ENCODE results near the gene ELP4.
"Not testable (repeated sequence)": the region's sequence is repeated elsewhere in the genome, so short reads cannot be mapped to it uniquely, and the experiment has no call there.

ELP4 gene

GRCh38 chr11:31555938-31556337 lies 46.4 kb downstream of the ELP4 start:
- no peak for DNase-seq

- DNase-seq, result no peak
These were observed 48.4 kb downstream of the ELP4 start for GRCh38 chr11:31558001-31558400.

- DNase-seq, result no peak
These were observed 51.4 kb downstream of the ELP4 start for GRCh38 chr11:31560842-31561476.

DNA sequence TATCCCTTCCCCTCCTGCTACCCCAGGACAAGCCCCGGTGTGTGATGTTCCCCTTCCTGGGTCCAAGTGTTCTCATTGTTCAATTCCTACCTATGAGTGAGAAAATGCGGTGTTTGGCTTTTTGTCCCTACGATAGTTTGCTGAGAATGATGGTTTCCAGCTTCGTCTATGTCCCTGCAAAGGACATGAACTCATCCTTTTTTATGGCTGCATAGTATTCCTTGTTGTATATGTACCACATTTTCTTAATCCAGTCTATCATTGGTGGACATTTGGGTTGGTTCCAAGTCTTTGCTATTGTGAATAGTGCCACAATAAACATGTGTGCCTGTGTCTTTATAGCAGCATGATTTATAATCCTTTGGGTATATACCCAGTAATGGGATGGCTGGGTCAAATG lies 55.0 kb downstream of the ELP4 start:
- not testable (repeated sequence) for DNase-seq

DNA sequence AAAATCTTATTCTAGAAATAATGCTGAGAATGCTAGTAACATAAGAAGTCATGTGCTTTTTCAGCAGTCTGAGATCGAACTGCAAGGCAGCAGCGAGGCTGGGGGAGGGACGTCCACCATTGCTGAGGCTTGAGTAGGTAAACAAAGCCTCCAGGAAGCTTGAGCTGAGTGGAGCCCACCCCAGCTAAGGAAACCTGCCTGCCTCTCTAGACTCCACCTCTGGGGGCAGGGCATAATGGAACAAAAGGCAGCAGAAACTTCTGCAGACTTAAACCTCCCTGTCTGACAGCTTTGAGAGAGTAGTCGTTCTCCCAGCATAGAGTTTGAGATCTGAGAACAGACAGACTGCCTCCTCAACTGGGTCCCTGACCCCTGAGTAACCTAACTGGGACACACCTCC lies 64.6 kb downstream of the ELP4 start:
- not testable (repeated sequence) for DNase-seq

GRCh38 chr11:31575764-31576163 lies 66.2 kb downstream of the ELP4 start:
- DNase-seq, result not testable (repeated sequence)

DNA sequence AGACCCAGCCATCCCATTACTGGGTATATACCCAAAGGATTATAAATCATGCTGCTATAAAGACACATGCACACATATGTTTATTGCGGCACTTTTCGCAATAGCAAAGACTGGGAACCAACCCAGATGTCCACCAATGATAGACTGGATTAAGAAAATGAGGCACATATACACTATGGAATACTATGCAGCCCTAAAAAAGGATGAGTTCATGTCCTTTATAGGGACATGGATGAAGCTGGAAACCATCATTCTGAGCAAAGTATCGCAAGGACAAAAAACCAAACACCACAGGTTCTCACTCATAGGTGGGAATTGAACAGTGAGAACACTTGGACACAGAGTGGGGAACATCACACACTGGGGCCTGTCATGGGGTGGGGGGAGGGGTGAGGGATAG lies 69.8 kb downstream of the ELP4 start:
- DNase-seq, result not testable (repeated sequence)

- DNase-seq, result no peak
These were observed 73.1 kb downstream of the ELP4 start for GRCh38 chr11:31582697-31583096.

DNA sequence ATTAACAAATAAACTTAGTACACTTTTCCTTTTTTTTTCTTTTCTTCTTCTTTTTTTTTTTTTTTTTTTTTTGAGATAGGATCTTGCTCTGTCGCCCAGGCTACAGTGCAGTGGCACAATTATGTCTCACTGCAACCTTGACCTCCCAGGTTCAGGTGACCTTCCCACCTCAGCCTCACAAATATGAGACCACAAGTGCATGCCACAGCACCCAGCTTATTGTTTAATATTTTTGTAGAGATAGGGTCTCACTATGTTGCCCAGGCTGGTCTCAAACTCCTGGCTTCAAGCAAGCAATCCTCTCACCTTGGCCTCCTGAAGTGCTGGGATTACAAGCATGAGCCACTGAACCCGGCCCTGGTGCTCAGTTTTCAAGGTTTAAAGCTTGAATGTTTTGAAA lies 88.9 kb downstream of the ELP4 start:
- no peak for DNase-seq

DNA sequence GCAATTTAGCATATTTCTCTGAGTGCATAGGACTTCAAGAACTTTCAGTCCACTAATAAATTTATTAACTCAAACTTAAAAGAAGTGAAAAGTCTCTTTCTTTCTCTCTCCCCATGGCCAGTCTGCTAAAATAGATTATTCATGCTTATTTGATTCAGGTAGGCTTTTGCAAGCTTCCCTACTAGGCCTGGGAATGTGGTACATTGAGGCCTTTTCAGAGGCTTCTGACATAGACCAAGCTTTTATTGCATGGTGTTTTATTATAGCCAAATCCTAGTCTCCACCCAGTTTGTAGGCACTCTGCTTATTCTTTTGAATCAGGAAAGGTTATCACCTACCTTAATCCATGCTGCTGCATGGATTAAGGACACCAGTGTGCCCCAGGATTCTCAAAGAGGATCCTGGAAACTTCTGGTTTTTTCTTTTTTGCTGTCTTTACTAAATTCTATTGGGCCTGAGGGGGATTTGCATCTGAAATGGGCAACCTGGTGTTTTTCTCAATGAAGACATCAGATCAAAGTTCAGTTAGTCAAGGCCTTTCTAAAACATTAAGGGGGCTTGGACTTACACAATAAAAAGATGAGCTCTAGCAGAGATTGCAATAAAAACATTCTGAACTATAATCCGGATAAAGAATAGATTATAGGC lies 92.2 kb downstream of the ELP4 start:
- no peak for DNase-seq

DNA sequence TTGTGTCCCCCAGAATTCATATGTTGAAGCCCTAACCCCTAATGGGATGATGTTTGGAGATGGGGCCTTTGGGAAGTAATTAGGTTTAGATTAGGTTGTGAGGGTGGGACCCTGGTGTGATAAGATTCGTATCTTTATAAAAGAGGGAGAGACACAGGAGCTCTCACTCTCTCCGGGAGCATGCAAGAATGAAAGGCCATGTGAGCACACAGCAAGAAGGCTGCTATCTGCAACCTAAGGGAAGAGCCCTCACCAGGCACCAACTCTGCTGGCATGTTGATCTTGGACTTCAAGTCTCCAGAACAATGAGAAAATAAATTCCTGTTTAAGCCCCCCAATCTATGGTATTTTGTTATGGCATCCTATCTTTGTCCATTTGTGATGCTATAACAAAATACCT lies 97.3 kb downstream of the ELP4 start:
- no peak for DNase-seq

DNA sequence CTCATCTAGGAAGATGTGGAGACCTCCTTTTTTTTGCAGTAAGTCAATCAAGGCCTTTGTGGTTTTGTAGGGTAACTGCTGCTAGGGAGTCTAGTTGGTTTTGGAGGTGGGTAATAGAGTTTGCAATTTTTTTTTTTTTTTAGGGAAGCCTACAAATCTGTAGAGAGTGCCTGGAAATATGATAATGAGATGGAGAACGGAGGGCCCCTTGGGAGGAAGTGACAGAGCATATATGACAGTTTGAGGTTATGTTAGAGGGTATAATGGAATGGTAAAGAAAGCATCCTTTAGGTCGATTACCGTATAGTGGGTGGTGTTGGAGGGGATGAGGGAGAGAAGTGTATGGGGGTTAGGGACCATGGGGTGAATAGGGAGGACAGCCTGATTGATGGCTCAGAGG lies 98.3 kb downstream of the ELP4 start:
- DNase-seq, result no peak

DNA sequence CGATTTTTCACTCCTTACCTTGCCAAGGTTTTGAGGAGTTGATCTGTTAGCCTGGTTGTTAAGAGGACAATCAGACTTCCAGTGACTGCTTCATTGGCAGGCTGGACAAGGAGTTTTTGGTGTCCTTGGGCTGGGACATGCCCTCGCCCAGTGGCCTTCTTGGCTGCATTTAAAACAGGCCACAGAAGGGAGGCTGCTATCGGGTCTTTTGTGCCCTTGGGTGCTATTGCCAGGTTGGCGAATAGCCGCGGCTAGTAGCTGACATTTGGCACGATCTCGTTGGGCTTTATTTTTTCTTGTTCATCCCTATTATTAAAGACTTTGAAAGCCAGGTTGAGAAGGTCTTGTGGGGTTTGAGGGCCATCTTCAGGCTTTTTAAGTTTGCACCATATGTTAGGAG lies 99.4 kb downstream of the ELP4 start:
- no peak for DNase-seq

GRCh38 chr11:31610544-31610943 lies 101.0 kb downstream of the ELP4 start:
- no peak for DNase-seq

DNA sequence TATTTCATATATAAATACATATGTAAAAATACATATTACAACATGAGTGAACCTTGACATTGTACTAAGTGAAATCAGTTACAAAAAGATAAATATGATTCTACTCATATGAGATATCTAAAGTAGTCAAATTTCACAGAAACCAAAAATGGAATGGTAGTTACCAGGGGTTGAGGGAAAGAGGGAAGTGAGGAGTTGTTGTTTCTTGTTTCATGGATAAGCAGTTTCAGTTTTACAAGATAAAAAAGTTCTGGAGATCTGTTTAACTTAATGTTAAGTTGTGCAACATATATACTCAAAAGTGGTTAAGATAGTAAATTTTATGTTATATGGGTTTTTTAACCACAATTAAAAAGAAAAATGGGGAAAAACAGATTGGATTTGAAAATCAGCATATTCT lies 107.7 kb downstream of the ELP4 start:
- no peak for DNase-seq

DNA sequence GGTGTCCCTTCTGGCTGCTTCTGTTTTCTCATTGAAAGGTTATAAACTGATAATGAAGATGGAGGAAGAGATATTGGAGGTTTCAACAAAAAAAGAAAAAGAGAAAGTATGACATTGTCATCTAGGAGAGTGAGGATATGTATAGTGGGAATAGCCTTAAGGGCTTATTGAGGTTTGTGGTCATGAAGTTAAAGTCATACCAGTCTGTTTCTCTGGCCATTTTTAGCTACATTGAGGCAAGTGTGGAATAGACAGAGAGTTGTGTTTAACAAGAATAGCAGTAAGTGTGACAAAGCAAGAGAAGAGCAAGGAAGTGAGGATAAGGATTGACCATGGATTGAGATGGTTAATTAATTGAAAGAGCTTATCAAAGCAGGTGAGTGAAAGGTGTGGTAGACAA lies 110.4 kb downstream of the ELP4 start:
- DNase-seq, result no peak

DNA sequence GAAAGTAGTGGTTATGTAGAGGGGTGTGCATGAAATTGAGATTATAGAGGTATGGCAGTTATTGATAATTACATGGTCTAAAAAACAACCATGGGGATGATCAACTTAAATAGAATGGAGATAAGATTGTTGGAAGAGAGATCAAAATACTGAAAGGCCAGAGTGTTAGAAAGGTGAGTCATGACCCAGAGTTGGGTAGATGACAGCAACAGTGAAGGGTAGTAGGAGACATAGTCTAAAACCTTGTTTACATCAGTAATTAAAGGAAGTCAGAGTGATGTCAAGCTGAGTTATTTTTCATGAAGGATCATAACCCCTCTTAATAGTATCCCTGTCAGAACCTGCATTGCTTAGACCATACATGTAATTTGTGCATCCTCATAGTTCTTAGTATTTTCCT lies 110.9 kb downstream of the ELP4 start:
- no peak for DNase-seq

DNA sequence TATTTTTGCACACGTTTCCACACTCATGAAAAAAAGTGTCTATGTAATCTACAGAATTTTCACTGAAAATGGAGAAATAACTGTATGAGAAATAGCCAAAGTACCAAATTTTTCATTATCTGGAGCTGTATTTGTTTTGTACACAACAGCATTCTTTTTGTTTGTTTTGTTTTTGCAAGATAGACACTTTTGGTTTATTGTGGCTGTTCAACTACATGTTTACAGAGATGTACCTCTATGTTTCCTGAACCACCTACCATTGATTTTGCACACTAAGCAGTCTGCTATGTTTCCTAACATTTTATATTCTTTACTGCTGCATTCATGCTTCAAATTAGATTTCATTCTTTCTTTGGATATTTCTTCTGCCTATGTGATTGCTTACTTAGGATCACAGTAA lies 116.3 kb downstream of the ELP4 start:
- no peak for DNase-seq

GRCh38 chr11:31628111-31628510 lies 118.5 kb downstream of the ELP4 start:
- DNase-seq, result no peak

- no peak for DNase-seq
These were observed 127.4 kb downstream of the ELP4 start for GRCh38 chr11:31636983-31637382.

- no peak for DNase-seq
These were observed 131.0 kb downstream of the ELP4 start for GRCh38 chr11:31640611-31641010.

DNA sequence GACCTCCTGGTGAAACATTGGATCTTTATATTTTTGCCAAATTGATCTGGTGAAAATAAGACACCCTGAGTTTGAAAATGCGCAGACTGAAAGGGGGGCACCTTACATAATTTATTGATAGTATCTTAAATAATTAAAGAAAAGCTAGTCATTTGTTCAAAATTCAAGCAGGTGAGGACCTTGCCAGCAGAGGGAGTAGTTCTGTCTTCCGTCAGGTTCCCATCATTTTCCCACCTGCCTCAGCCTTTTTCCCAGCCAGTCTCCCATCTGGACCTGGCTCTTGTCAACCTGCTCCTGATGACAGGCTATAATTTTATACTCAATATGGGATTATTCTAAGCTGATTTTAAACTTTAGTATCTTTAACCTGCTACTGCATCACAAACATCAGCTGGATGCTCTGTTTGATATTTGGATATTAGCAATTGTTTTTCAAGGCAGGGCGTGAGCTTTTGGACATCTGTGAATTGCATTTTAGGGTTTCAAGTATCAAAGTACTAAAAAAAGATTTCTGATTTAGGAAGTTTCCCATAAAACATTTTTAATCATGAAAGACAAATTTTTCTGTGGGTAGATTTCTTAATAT lies 132.0 kb downstream of the ELP4 start:
- no peak for DNase-seq

DNA sequence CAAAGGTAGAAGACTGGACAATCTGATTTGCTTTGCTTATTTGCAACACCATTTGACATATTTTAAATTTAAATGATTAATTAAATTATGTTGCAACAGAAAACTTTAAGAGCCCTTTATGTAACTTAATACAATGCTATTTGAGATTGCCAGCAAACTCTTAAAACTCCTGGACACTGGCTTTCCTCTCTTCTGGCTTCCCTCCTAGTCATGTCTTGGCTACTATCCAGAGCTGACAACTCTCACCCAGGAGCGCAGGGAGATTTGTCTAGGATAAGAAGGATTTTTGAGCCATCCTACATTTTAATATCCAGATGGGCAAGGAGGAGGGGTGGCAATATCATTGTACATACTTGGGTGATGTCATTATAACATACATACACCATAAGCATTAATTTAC lies 134.3 kb downstream of the ELP4 start:
- no peak for DNase-seq

GRCh38 chr11:31645747-31646146 lies 136.2 kb downstream of the ELP4 start:
- no peak for DNase-seq

DNA sequence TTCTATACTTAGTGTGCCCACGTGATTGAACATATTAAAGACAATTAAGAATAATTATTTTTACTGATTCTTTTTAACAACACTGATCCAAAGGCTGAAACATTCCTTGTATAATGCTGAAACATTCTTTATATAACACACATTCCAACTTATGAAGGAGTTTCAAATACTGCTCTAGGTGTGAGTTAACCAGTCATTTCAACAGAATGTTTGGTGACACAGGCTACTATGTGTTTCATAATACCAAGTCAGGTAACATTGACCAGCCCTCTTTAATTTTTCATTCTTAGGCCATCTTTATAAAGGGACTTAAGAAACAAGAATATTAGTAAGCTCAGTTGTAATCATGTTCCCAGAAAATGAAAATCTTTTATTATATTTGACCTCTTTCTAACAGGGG lies 136.6 kb downstream of the ELP4 start:
- no peak for DNase-seq
